Spinal cord (tissue), 10 donors: Measurements from ENCODE around the gene HES7. TPM values are rescaled to one million over a fixed set of nuclear protein-coding genes. Genes with fewer than 3 reads are reported as not detected.

ENCODE experiments used
- DNase-seq, 6 donors: peaks; one replicate each; pipeline versions ENCODE4 v3.0.0 to v3.0.0-alpha.2; 2013 to 2015; ENCODE audit warnings: low spot score in 6 of 6, low read depth in 4 of 6
- H3K27ac ChIP-seq: one replicate; pipeline ENCODE4 v1.5.1; 2013; ENCODE audit warnings: low read depth, low read length, control low read depth
- H3K27me3 ChIP-seq: one replicate; pipeline ENCODE4 v1.6.1; 2013; ENCODE audit warnings: low read length; ENCODE audit not compliant: control insufficient read depth, insufficient read depth
- H3K36me3 ChIP-seq: one replicate; pipeline ENCODE4 v1.6.1; 2013; ENCODE audit warnings: low read length; ENCODE audit not compliant: control insufficient read depth, insufficient read depth
- H3K4me1 ChIP-seq: one replicate; pipeline ENCODE4 v1.6.1; 2013; ENCODE audit warnings: low read length; ENCODE audit not compliant: control insufficient read depth, insufficient read depth
- H3K4me3 ChIP-seq: one replicate; pipeline ENCODE4 v1.5.1; 2013; ENCODE audit warnings: low read depth, low read length, control low read depth
- H3K9me3 ChIP-seq: one replicate; pipeline ENCODE4 v1.6.1; 2013; ENCODE audit warnings: low read length; ENCODE audit not compliant: control insufficient read depth, insufficient read depth
- WGBS: methylation state at CpG from one replicate; pipeline ENCODE4 v1.1.5; 2013; ENCODE audit warnings: missing lambda C conversion rate; ENCODE audit not compliant: insufficient coverage; 5-methylcytosine and 5-hydroxymethylcytosine counted together
- polyA plus RNA-seq, 2 donors: library from polyadenylated mRNA; unstranded; fragments of 120-200 nt; gene quantifications; one replicate each; pipeline ENCODE4 v1.2.1, GENCODE V29; 2013; ENCODE audit not compliant: insufficient read length in 2 of 2
- total RNA-seq, 2 donors: library from RNA; depleted of rRNA in 1 of 2; stranded (reverse); fragments of 120-200 nt in 1 of 2; fragments of >200 nt in 1 of 2; gene quantifications; one replicate each; pipeline versions ENCODE4 v1.2.3 to v1.2.4, GENCODE V29; 2013 to 2014
- donor health status: healthy.

The HES7 gene
- total and polyA plus RNA-seq, 4 donors: 0.20 to 2.5 (median 1.0) TPM

GRCh38 chr17:8143581-8144400 lies 19.9 kb upstream of the HES7 start:
- Histone ChIP-seq H3K36me3 (peaks cover 94% of the 10 kb centered on the region), H3K27me3 (no peaks in the 10 kb centered on the region), H3K27ac (no peak overlapping the region), H3K4me1 (peaks cover 3% of the 10 kb centered on the region), H3K9me3 (no peaks in the 10 kb centered on the region), H3K4me3 (no peak overlapping the region)
- 93% methylated on average over 19 of the region's 22 CpGs for WGBS
- DNase-seq: no peak

- Histone ChIP-seq H3K4me3 (no peak overlapping the region), H3K27me3 (no peaks in the 10 kb centered on the region), H3K27ac (no peak overlapping the region), H3K9me3 (no peaks in the 10 kb centered on the region), H3K4me1 (peaks cover 8% of the 10 kb centered on the region), H3K36me3 (peaks cover 86% of the 10 kb centered on the region)
- 91% methylated on average over 15 of the region's 15 CpGs for WGBS
- no peak for DNase-seq
Observed at GRCh38 chr17:8142887-8143580, 19.1 kb upstream of the HES7 start.

- DNase-seq: no peak
- Histone ChIP-seq H3K4me3 (no peak overlapping the region), H3K27me3 (no peaks in the 10 kb centered on the region), H3K9me3 (no peaks in the 10 kb centered on the region), H3K36me3 (peaks cover 79% of the 10 kb centered on the region), H3K27ac (no peak overlapping the region), H3K4me1 (peaks cover 12% of the 10 kb centered on the region)
- 90% methylated on average over 21 of the region's 23 CpGs for WGBS
Observed at GRCh38 chr17:8142158-8142886, 18.4 kb upstream of the HES7 start.

- peaks cover 12% of the 10 kb centered on the region for H3K4me1 ChIP-seq
- peaks cover 74% of the 10 kb centered on the region for H3K36me3 ChIP-seq
- 94% methylated on average over 8 of the region's 11 CpGs for WGBS
- no peak for DNase-seq
- H3K9me3 ChIP-seq: no peaks in the 10 kb centered on the region
- H3K4me3 ChIP-seq: no peak overlapping the region
- H3K27ac ChIP-seq: no peak overlapping the region
- H3K27me3 ChIP-seq: no peaks in the 10 kb centered on the region
Observed at GRCh38 chr17:8141741-8142140, 17.8 kb upstream of the HES7 start.

- no peak overlapping the region for H3K4me3 ChIP-seq
- H3K27me3 ChIP-seq: no peaks in the 10 kb centered on the region
- DNase-seq: no peak
- no peak overlapping the region for H3K27ac ChIP-seq
- WGBS: 89% methylated on average over 6 of the region's 7 CpGs
- no peaks in the 10 kb centered on the region for H3K9me3 ChIP-seq
- H3K36me3 ChIP-seq: peaks cover 67% of the 10 kb centered on the region
- H3K4me1 ChIP-seq: peaks cover 12% of the 10 kb centered on the region
Observed at GRCh38 chr17:8141045-8141444, 17.1 kb upstream of the HES7 start.

GRCh38 chr17:8140065-8141029 lies 16.4 kb upstream of the HES7 start:
- no peak overlapping the region for H3K27ac ChIP-seq
- peaks cover 12% of the 10 kb centered on the region for H3K4me1 ChIP-seq
- 76% methylated on average over 9 of the region's 18 CpGs for WGBS
- H3K27me3 ChIP-seq: no peaks in the 10 kb centered on the region
- H3K4me3 ChIP-seq: no peak overlapping the region
- peaks cover 60% of the 10 kb centered on the region for H3K36me3 ChIP-seq
- no peak for DNase-seq
- H3K9me3 ChIP-seq: no peaks in the 10 kb centered on the region

- peak overlapping the region; percentile 94 for H3K27ac ChIP-seq
- WGBS: 0% methylated on average over 43 of the region's 46 CpGs
- H3K27me3 ChIP-seq: no peaks in the 10 kb centered on the region
- H3K4me1 ChIP-seq: peaks cover 12% of the 10 kb centered on the region
- H3K36me3 ChIP-seq: peaks cover 44% of the 10 kb centered on the region
- no peaks in the 10 kb centered on the region for H3K9me3 ChIP-seq
- DNase-seq: peak; percentile 86 to 99 (median 92)
- H3K4me3 ChIP-seq: peak overlapping the region; percentile 47
Observed at GRCh38 chr17:8138672-8139371, 14.9 kb upstream of the HES7 start.

- 2% methylated on average over 7 of the region's 7 CpGs for WGBS
- H3K4me1 ChIP-seq: peaks cover 12% of the 10 kb centered on the region
- DNase-seq: no peak
- peaks cover 39% of the 10 kb centered on the region for H3K36me3 ChIP-seq
- H3K27me3 ChIP-seq: no peaks in the 10 kb centered on the region
- no peaks in the 10 kb centered on the region for H3K9me3 ChIP-seq
- H3K4me3 ChIP-seq: peak overlapping the region; percentile 47
- peak overlapping the region; percentile 94 for H3K27ac ChIP-seq
Observed at GRCh38 chr17:8138374-8138671, 14.4 kb upstream of the HES7 start.
